ENCODE data around the gene TPM1.

TPM1 gene

DNA sequence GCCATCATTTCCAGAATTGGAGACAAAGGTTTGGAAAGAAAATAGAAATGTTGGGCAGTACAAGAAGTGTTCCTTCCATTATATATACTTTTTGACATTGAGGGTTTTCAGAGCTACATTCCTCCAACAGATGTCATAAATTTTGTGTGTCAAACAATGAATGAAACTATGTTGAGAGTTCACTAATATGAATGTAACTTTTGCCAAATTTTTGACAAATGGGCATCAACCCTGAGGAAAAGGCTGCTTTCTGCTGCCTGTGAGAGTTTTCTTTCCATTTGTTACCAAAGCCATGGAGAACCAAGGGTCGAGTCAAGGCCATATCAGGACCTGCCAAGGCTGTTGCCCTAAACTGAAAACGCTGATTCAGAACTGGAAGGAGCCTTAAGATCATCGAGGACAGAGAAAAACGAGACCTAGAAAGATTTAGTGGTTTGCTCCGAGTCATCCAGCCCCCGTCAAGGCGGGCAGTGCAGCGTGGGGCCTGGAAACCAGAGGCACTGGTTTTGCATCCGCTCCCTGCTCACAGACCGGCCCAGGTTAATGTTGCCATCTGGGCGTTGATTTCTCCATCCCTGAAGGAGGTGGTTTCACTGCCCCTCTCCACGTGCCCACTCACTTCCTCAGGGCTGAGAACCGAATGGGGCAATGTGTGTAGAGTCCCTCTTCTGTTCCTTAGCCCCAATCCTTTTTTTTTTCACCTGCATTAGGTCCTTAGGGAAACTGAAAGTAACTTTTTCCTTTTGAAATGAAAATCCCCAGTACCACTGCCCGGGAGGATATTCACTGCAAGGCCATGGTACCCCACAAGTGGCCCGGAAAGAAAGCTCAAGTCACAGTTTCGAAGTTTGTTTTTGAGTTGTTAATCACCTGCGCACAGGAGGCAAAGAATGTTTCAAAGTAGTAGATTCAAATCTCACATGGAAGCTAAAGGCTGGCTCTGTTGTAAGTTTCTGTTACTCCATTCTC lies 32.8 kb downstream of the TPM1 start:
- no peak for DNase-seq (ENCODE audit: low read depth, low spot score)

- no peak for DNase-seq (ENCODE audit: low read depth, low spot score)
Measured at GRCh38 chr15:63075984-63076713, 33.6 kb downstream of the TPM1 start.

GRCh38 chr15:63076714-63077046 lies 34.1 kb downstream of the TPM1 start:
- DNase-seq (ENCODE audit: low read depth, low spot score) = peak; percentile 92

GRCh38 chr15:63077952-63078351 lies 35.4 kb downstream of the TPM1 start:
- DNase-seq (ENCODE audit: low read depth, low spot score) = no peak

DNA sequence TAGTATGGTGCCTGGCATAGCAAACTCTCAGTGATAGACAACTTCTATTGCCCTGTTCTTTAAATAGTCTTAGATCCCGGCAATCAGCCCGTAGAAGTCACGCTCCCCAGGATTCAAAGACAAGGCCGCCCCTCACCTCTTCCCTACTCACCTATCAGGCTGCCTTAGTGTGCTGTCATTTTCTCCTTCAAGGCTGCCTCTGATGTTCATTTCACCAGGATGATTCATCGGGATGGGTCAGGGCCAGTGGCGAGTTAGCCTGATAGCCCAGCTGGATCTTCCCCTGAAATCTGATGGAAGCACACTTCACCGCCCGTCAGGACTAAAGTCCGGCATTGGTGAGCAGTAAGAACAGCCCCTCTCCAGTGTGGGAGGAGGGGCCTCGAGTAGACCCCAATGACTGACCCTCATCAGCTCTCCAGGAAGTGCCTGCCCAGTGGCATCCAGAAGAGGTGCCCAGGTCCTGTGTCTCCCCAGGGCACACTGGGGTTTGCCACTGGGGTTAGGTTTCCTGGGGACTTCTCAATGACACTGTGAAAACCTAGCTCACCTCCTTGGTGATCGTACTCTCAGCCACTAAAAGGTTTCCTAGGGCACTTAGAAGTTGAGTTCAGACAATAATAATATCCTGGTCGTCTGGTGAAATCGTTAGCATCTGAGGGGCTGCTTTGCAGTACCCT lies 37.5 kb downstream of the TPM1 start:
- DNase-seq (ENCODE audit: low read depth, low spot score) = no peak

DNA sequence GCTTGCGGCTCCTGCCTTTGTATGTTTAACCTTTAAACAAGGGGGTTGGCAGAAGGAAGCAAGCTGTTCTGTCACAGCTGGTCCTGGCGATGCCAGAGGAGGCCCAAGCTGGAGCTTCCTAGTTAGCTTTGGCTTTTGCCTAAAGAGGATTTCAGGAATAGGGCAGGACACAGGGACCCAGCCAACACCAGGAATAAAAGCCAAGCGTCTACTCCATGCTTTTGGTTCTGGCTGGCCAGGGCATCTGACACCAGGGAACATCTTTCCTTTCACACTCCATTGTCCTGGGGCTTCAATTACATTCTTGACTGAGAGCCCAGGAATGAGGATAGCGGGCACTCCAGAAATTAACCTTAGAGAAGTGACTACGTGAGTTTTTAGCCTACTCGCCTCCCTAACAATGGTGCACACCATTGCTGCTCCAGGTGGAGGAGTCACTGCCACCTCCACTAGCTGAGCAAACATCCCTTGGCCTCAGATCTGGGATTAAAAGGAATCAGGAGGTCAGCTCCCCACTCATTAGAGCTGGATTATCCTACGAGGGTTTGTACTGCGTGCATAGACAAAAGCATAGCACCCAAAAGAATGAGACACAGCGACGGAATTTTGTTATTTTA lies 38.2 kb downstream of the TPM1 start:
- no peak for DNase-seq (ENCODE audit: low read depth, low spot score)

GRCh38 chr15:63082366-63082765 lies 39.8 kb downstream of the TPM1 start:
- no peak for DNase-seq (ENCODE audit: low read depth, low spot score)

DNA sequence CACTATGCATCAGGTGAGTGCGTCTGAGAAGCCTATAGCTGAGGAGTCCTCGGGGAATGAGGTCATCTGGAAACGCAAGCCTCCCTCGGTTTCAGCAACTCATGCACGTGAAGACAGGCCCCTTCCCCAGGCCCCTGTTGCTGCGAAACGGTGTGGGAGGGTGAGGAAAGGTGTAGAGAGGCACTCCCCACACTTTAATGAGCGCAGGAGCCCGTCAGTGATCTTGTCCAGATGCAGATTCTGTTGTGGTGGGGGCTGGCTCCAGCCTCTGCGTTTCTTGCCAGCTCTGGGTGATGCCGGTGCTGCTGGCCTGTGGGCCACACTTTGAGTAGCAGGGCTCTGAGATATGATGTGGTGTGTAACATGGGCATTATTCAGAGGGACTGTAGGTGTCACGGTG lies 40.5 kb downstream of the TPM1 start:
- no peak for DNase-seq (ENCODE audit: low read depth, low spot score)

- DNase-seq (ENCODE audit: low read depth, low spot score) = no peak
Measured at GRCh38 chr15:63083541-63083940, 41.0 kb downstream of the TPM1 start.

DNA sequence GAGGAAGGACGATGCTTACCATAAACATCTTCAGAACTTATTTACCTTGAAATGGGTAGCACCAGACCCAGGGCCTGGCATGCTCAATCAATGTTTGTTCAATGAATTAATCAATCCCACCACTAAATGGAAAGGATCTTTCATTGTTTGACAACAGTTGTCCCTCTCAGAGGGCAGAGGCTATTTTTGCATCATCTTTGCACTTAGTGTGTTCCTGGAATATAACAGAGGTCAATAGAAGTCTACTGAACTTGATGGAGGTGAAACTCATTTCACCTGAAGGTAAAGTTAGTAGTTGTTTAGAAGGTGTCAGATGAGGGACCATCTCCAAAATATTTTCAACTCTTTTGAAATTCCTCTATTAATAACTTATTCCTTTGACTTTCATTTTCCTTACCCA lies 42.3 kb downstream of the TPM1 start:
- no peak for DNase-seq (ENCODE audit: low read depth, low spot score)

DNA sequence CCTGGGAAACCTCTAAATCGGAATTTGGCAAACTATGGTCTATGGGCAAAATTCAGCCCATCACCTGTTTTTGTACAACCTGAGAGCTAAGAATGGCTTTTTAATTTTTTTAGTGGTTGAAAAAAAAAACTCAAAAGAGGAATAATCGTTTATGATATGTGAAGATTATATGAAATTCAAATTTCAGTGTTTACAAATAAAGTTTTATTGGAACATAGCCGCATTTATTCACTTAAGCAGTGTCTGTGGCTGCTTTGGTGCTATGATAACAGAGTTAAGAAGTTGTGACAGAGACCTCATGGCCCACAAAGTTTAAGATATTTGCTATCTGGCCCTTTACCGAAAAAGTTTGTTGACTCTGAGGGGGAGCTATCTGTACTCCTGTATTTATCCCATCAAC lies 42.7 kb downstream of the TPM1 start:
- no peak for DNase-seq (ENCODE audit: low read depth, low spot score)

DNA sequence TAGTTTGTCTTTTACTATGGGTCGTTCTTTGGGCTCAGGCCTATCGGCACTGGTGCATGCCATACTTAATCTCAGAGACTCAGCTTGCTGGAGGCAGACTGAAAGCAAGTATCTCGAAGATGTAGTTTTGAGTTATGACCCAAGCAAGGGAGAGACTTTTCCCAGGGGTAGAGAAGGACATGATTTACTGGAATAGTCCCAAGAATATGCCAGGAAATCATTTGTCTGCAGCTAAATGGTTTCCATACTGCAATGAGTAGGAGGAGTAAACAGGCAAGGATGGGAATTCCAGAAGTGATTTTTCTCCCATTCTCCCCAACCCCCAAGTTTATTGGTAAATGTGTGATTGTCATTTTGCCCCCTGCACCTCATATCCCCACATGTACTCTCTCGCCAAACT lies 43.7 kb downstream of the TPM1 start:
- DNase-seq (ENCODE audit: low read depth, low spot score) = no peak

DNA sequence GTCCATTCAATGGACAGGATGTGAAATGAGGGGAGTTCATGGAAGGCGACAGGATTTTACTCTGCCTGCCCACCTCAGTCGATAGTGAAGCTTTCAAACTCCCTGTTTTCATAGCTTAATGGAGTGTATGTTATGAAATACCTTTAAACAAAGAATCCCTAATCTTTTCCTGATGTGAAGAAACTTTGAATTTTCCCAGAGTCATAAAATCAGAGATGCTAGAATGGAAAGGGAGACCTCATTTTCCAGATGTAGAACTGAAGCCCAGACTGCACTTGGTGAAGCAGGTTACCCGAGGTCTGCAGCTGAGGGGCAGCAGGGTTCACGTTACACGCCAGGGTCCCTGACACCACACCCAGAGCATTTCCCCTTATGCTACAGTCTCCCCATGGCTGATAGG lies 44.4 kb downstream of the TPM1 start:
- no peak for DNase-seq (ENCODE audit: low read depth, low spot score)

DNA sequence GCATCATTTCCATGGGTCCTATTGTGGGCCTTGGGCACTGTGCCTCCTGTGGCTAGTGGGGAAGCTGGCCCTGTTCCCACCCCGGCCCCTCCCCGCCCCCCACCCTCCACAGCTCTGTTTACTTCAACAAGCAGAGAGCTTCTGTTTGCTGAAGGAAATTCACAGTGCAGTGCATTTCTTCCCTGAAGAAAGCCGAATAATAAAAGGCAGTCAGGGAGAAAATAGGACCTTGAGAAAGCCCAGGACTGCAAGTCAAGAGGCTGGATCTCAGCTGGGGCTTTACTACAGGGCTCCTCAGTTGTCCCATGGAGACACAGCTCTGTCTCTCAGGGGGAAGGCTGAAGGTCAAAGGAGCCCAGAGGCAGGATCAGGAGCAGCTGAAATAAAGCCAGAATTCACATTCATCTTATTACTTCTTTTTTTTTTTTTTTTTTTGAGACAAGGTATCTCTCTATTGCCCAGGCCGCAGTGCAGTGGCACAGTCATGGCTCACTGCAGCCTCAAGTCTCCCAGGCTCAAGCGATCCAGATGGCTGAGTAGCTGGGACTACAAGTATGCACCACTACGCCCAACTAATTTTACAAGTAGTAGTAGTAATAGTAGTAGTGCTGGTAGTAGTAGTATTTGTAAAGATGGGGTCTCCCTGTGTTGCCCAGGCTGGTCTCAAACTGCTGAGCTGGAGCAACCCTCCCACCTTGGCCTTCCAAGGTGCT lies 46.1 kb downstream of the TPM1 start:
- DNase-seq (ENCODE audit: low read depth, low spot score) = no peak

- DNase-seq (ENCODE audit: low read depth, low spot score) = peak; percentile 80
Measured at GRCh38 chr15:63089260-63090043, 46.9 kb downstream of the TPM1 start.

DNA sequence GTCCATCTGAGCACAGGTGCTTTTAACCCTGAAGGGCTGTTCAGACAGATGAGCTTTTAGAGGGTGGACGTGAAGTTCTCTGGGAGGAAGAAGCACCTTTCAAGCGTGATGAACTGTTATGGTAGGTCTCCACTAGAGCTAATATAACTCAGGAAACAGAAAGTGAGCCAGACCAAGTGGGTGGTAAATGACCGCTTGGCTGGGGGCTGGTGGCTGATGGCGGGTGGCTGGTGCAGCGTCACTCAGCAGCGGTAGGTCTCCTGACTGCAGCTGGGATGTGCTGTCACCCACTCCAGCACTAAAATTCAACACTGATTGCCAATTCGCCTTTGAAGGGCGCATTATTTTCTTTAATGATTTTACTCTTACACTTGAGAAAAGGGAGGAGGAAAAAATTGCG lies 47.9 kb downstream of the TPM1 start:
- DNase-seq (ENCODE audit: low read depth, low spot score) = no peak

DNA sequence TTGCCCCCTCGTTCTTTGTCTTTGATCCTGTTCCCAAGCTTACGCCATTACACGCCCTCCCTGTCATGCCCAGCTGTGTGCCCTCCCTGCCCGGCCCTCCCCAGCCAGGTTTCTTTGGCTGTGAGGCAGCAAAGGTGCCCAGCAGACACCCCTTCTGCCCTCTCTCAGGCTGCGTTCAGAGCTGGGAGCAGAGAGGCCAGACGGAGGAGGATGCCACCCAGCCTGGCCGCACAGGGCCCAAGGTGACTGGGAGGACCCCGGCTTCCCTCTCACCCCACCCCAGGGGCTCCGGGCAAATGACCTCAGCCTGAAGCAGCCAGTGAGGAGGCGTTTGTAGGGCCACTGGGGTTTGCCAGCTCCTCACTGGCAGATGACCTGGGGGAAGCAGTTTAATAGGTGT lies 48.3 kb downstream of the TPM1 start:
- no peak for DNase-seq (ENCODE audit: low read depth, low spot score)

- DNase-seq (ENCODE audit: low read depth, low spot score) = no peak
Measured at GRCh38 chr15:63091679-63092446, 49.3 kb downstream of the TPM1 start.

GRCh38 chr15:63093486-63094205 lies 51.1 kb downstream of the TPM1 start:
- DNase-seq (ENCODE audit: low read depth, low spot score) = peak; percentile 90
